Large intestine (tissue), 3 donors: ENCODE measurements around the gene KRT4. TPM values are rescaled to one million over a fixed set of nuclear protein-coding genes. Genes with fewer than 3 reads are reported as not detected.

Experiments
- DNase-seq, 2 donors: peaks; one replicate each; pipeline versions ENCODE4 v3.0.0 to v3.0.0-alpha.2; 2013
- H3K27ac ChIP-seq: one replicate; pipeline ENCODE4 v1.5.1; 2013; ENCODE audit warnings: low read length
- H3K27me3 ChIP-seq: 2 replicates; pipeline ENCODE4 v1.6.1; 2013; ENCODE audit warnings: low read length; ENCODE audit not compliant: control insufficient read depth, insufficient read depth
- H3K36me3 ChIP-seq: 2 replicates; pipeline ENCODE4 v1.6.1; 2013; ENCODE audit warnings: low read length; ENCODE audit not compliant: control insufficient read depth, insufficient read depth
- H3K4me1 ChIP-seq: one replicate; pipeline ENCODE4 v1.6.1; 2013; ENCODE audit warnings: low read length; ENCODE audit not compliant: control insufficient read depth, insufficient read depth
- H3K4me3 ChIP-seq: one replicate; pipeline ENCODE4 v1.5.1; 2013; ENCODE audit warnings: low read length
- H3K9me3 ChIP-seq: one replicate; pipeline ENCODE4 v1.6.1; 2013; ENCODE audit warnings: mild to moderate bottlenecking, low read depth, low read length, moderate library complexity; ENCODE audit not compliant: control insufficient read depth
- whole genome bisulfite sequencing: methylation state at CpG from one replicate; pipeline ENCODE4 v1.1.5; 2013; ENCODE audit warnings: low lambda C conversion rate; ENCODE audit not compliant: insufficient coverage; 5-methylcytosine and 5-hydroxymethylcytosine counted together
- polyA plus RNA-seq: library from polyadenylated mRNA; unstranded; fragments of 120-200 nt; gene quantifications from one replicate; pipeline ENCODE4 v1.2.1, GENCODE V29; 2013

The KRT4 gene
- polyA plus RNA-seq, 1 donor = not detected

GRCh38 chr12:52821071-52821730 lies 7.3 kb upstream of the KRT4 start:
- no peaks in the 10 kb centered on the region for H3K36me3 ChIP-seq
- peaks cover 13% of the 10 kb centered on the region for H3K4me1 ChIP-seq
- H3K27me3 ChIP-seq = no peaks in the 10 kb centered on the region
- no peak overlapping the region for H3K27ac ChIP-seq
- H3K4me3 ChIP-seq = no peak overlapping the region
- H3K9me3 ChIP-seq = no peaks in the 10 kb centered on the region
- no peak for DNase-seq
- no CpG with 5 or more reads among the region's 4 CpGs for WGBS

- no peak for DNase-seq
- H3K9me3 ChIP-seq = no peaks in the 10 kb centered on the region
- H3K27ac ChIP-seq = no peak overlapping the region
- H3K36me3 ChIP-seq = no peaks in the 10 kb centered on the region
- peaks cover 13% of the 10 kb centered on the region for H3K4me1 ChIP-seq
- 93% methylated on average over 2 of the region's 6 CpGs for WGBS
- H3K27me3 ChIP-seq = no peaks in the 10 kb centered on the region
- H3K4me3 ChIP-seq = no peak overlapping the region
Observed at GRCh38 chr12:52820521-52820920, 6.6 kb upstream of the KRT4 start.

- Histone ChIP-seq H3K4me3 (no peak overlapping the region), H3K27me3 (no peaks in the 10 kb centered on the region), H3K27ac (no peak overlapping the region), H3K4me1 (peaks cover 13% of the 10 kb centered on the region), H3K9me3 (no peaks in the 10 kb centered on the region), H3K36me3 (no peaks in the 10 kb centered on the region)
- DNase-seq = no peak
- 100% methylated on average over 1 of the region's 7 CpGs for WGBS
Observed at GRCh38 chr12:52819731-52820510, 6.0 kb upstream of the KRT4 start.

GRCh38 chr12:52818887-52819420 lies 5.0 kb upstream of the KRT4 start:
- Histone ChIP-seq H3K4me3 (no peak overlapping the region), H3K27me3 (no peaks in the 10 kb centered on the region), H3K27ac (no peak overlapping the region), H3K4me1 (peaks cover 13% of the 10 kb centered on the region), H3K36me3 (no peaks in the 10 kb centered on the region), H3K9me3 (no peaks in the 10 kb centered on the region)
- WGBS = no CpG with 5 or more reads among the region's 7 CpGs
- peak; percentile 38 to 72 for DNase-seq

GRCh38 chr12:52818388-52818787 lies 4.5 kb upstream of the KRT4 start:
- no peaks in the 10 kb centered on the region for H3K9me3 ChIP-seq
- DNase-seq = peak in 1 of 2 donors; percentile 44
- H3K27me3 ChIP-seq = no peaks in the 10 kb centered on the region

GRCh38 chr12:52817699-52818238 lies 3.9 kb upstream of the KRT4 start:
- no peak for DNase-seq
- Histone ChIP-seq H3K4me3 (no peak overlapping the region), H3K27me3 (no peaks in the 10 kb centered on the region), H3K27ac (no peak overlapping the region), H3K9me3 (no peaks in the 10 kb centered on the region), H3K36me3 (no peaks in the 10 kb centered on the region), H3K4me1 (peaks cover 13% of the 10 kb centered on the region)
- no CpG with 5 or more reads among the region's 2 CpGs for WGBS

More at GRCh38 chr12:52818388-52818787, 4.5 kb upstream of the KRT4 start:
- H3K4me1 ChIP-seq = peaks cover 13% of the 10 kb centered on the region
- H3K36me3 ChIP-seq = no peaks in the 10 kb centered on the region
- H3K27ac ChIP-seq = no peak overlapping the region
- no peak overlapping the region for H3K4me3 ChIP-seq
- no CpG with 5 or more reads among the region's 7 CpGs for WGBS

- DNase-seq = no peak
- Histone ChIP-seq H3K27me3 (no peaks in the 10 kb centered on the region), H3K36me3 (no peaks in the 10 kb centered on the region), H3K4me3 (no peak overlapping the region), H3K27ac (no peak overlapping the region), H3K4me1 (peaks cover 10% of the 10 kb centered on the region), H3K9me3 (no peaks in the 10 kb centered on the region)
- WGBS = 100% methylated on average over 2 of the region's 8 CpGs
Observed at GRCh38 chr12:52817003-52817698, 3.2 kb upstream of the KRT4 start.

GRCh38 chr12:52815676-52816588 lies 2.0 kb upstream of the KRT4 start:
- WGBS = 80% methylated on average over 1 of the region's 9 CpGs
- no peak for DNase-seq
- no peaks in the 10 kb centered on the region for H3K9me3 ChIP-seq
- no peaks in the 10 kb centered on the region for H3K36me3 ChIP-seq
- H3K27ac ChIP-seq = no peak overlapping the region
- no peak overlapping the region for H3K4me3 ChIP-seq
- H3K27me3 ChIP-seq = peaks cover 4% of the 10 kb centered on the region
- H3K4me1 ChIP-seq = peaks cover 8% of the 10 kb centered on the region

- Histone ChIP-seq H3K27ac (no peak overlapping the region), H3K9me3 (no peaks in the 10 kb centered on the region), H3K4me3 (no peak overlapping the region), H3K36me3 (no peaks in the 10 kb centered on the region), H3K4me1 (peaks cover 8% of the 10 kb centered on the region), H3K27me3 (peaks cover 4% of the 10 kb centered on the region)
- no peak for DNase-seq
- 100% methylated on average over 2 of the region's 4 CpGs for WGBS
Observed at GRCh38 chr12:52815161-52815560, 1.2 kb upstream of the KRT4 start.
